SHP77 treated with DMSO at 0.1 percent for 48 hours (cell line): ENCODE data around the gene NTRK2.

ENCODE experiments used
- DNase-seq: peaks from one replicate; lab custom pipeline; 2025; lab: John Stamatoyannopoulos, UW

NTRK2 gene

DNA sequence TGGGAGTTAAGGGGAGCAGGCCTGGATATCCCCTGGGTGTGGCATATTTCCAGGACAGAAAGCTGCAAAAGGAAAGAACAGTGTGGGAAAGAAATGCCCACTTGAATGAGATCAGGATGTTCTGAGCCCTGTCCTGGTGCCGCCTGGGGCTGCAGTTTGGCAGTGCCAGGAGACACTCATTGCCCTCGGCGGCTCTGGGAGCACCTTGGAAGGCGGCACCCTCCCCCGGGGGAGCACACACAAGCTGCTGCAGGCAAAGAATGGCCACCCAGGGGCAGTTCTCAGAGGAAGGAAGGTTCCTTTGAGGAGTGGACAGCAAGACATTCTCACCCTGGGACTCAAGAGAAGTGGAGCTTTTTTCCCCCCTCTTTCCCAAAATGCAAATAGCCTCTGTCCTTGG is 305.3 kb downstream of the NTRK2 start:
- DNase-seq, result no peak

DNA sequence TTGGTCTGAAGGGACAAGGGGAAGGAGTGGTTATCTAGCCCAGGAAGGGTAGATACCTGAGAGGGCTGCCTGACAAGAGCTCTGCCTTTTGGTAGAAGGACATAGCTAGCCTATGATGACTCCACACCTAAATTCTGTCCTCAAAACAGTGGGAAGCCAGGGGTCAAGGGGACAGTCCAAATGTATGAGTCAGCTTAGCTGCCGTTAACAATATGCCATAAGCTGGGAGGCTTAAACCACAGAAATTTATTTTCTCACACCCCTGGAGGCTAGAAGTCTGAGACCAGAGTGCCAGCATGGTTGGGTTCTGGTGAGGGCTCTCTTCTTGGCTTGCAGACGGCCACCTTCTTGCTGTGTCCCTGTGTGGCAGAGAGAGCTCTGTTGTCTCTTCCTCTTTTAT is 306.4 kb downstream of the NTRK2 start:
- DNase-seq, result no peak

DNA sequence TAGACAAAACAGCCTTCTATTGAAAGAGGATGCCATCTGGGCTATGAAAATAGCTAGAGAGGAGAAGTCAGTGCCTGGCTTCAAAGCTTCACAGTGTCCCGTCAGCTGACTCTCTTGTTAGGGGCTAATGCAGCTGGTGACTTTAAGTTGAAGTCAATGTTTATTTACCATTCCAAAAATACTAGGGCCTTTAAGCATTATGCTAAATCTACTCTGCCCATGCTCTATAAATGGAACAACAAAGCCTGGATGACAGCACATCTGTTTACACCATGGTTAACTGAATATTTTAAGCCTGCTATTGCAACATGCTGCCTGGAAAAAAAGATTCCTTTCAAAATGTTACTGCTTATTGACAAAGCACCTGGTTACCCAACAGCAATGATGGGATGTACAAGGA is 309.1 kb downstream of the NTRK2 start:
- no peak for DNase-seq

DNA sequence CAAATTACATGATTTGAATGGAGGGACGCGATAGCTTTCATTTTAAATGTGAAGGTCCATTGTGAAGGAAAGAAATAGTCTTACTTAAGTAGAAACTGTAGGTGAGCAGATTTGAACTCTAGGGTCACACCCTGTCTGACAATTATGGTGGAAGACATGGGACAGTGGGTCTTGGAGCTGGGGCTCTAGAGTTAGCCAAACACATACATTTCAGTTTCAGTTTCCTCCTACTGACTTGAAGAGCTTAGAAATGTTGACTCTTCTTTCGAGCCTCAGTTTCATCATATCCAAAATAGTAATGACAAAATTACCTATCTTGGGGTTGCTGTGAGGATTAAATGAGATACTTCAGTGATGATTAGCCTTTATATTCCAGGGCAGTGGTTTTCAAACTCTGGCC is 314.2 kb downstream of the NTRK2 start:
- DNase-seq, result no peak

DNA sequence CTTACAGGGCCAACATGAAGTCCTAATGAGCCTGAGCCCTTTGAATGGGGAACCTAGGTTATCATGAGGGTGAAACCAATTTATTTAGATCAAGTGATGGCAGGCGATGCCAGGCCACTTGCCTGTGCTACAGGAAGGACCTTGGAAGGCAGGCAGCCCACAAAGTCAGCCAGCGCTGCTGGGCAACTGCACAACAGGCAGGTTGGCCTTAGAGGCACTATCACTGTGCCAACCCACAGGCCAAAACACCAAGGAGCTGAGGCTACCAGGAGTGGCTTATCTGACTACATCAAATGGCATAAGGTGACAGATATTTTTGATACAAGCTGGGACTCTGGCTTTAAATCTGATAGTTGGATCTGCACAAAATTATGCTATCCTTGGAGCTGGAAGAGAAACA is 319.1 kb downstream of the NTRK2 start:
- no peak for DNase-seq

DNA sequence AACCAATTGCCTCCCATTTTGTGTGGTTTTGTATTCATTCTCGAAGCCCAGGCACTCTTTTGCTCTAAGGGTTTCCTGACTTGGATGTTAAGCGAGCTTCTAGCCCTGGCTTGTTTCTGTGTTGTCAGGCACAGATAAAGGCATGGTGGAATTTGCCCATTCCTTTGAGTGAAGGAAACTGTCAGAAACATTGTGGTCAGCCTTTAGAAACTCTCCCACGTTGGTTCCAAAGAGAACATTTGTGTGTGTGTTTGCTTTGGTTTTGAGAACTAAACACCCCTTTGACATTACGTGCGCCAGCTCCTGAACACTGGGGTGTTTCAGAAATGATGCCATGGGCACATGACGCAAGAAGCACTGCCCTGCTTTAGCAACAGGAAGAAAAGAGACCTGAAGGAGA is 320.9 kb downstream of the NTRK2 start:
- DNase-seq, result no peak

DNA sequence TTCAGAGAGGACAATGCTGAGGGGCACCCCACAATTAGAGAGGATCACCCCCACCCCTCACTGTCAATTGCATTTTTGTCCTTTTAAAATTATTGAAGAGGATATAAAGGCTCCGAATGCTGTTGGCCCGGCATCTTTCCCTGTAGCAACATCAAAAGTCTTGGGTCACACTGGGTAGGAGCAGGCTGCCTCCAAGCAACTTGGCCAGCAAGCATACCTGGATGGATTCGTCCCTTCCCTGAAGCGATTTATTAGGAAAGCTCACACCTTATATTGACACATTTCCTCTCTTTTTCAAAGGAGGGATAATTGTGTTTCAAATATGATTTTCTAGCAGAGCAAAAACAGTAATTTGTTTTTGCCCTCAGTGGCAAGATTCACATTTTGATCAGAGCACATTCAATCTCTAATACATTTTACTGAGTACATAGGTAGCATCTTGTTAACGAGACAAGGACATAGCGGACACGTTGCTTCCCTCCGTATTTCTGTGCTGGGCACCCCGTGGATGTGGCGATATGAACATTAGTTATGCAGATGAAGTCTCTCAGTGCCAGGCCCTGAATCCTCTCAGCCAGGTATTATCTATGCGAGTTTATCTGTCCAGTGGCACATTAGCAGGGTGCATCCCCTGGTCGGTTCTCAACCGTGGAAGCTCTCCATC is 321.5 kb downstream of the NTRK2 start:
- no peak for DNase-seq

DNA sequence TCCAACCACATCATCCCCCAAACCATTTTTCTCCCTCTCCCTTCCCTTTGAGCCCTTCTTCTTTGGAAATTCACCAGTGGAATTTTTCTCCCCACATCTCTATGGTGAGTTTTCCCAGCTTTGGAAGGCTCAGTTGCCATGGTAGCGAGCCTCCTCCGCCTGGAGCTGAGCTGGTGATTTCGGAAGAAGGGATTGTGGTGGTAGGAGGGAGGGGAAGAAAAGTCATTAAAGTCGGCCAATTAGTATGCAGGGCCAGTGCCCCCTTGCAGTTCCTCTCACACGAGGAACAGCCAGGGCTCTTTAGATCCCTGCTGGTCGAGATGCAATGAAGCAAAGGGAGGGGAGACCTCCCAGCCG is 322.0 kb downstream of the NTRK2 start:
- no peak for DNase-seq

DNA sequence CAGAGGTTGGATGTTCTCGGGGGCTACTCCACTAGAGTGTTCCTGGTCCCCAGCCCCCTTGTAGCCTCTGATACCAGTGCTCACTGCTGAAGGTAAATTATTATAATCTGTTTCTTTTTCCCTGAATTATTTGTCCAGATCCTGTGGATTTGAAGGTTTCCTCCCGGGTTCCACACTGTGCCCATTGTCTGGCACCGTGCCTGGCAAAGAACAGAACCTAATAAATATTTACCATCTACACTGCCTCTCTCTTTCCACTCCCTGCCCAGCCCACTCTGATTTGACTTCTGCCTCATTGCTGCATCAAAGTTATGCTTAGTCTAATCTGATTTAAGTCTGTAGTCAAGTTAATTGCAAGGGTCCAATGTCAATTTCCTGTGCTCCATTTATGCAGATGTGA is 322.9 kb downstream of the NTRK2 start:
- no peak for DNase-seq

DNA sequence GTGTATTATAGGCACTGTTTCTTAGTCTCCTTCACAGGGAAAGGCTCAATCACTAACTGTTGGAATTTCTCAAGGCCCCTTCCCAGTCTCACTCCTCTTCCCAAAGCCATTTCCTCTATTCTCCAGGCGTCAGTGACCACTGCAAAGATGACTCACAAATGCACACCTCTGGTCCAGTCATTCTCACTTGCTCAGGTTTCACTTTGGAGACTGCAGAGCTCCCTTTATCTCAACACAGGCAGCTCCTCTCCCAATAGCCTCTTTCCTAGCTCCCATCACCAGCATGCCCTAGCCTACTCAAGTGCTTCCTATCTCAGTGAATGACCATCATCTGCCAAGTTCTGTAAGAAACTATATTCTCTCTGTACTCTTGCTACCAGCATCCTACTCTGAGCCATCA is 323.6 kb downstream of the NTRK2 start:
- DNase-seq, result no peak

DNA sequence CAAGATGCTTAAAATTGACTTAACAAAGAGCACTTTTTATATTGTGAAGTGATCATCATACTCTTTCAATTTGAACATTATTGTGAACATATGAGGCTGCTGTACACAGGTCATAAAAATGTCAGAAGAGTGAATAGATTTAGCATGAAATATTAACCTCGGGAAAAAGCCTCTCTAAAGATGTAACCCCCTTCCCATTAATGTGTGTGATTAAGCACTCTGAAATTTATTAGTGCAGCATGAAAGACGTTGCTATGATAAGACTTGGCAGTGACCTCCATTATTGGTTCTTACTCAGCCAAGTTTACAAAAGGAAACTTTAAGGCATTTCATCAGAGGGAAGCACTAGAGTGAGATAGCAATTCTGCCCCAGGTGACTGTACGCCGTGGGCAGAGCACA is 326.5 kb downstream of the NTRK2 start:
- no peak for DNase-seq

DNA sequence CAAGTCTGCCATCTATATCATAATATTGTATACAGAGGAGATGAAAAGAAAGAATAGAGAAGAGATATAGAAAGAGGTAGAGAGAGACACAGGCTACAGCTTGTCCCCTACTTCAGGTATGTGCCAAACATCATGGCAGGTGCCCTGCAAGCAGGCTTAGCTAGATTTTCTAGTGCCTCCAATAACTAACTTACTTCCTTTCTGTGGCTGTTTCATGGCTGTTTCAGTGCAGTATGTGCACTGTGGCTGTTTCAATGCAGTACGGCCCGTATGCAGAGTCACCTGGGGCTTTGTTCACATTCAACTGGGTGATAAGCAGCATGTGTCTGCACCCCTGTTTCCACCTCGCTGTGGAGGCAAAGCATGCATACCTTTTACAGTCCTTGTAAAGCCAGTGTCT is 327.2 kb downstream of the NTRK2 start:
- no peak for DNase-seq

DNA sequence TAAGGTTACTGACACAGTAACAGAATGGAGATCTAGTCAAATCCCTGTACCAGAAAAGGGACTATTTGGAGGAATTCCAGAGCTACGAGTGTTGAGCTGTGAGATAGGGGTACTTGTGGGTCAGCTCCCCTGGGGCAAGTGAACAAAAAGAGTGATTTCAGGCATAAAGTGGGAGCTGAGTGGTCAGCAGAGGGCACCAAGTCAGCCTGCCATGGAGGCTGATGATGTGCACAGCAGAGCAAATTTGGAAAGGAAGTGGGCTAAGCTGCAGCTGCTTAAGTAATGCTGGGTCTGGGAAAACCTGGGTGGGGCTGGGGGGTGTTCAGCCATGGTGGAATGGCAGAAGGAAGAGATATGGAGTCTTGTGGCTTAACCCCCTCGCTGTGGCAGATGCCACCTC is 327.9 kb downstream of the NTRK2 start:
- DNase-seq, result no peak

DNA sequence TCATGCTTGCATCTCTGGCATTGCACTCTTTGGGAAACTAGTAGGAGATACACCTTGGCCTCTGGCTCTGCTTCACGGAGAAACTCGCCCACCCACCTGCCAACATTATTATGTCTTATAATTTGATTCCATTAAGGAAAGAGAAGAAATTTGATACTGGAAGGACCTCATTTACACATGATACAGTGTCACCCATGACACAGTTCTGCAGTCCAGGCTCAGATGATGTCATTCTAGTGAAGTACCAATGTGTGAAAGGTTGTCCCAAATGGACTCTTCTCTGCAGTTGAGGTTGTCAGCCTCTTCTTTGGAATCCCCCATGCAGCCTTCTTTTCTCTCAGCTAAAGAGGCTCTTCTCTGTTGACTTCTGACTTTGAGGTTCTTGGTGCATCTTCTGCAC is 329.1 kb downstream of the NTRK2 start:
- DNase-seq, result no peak

DNA sequence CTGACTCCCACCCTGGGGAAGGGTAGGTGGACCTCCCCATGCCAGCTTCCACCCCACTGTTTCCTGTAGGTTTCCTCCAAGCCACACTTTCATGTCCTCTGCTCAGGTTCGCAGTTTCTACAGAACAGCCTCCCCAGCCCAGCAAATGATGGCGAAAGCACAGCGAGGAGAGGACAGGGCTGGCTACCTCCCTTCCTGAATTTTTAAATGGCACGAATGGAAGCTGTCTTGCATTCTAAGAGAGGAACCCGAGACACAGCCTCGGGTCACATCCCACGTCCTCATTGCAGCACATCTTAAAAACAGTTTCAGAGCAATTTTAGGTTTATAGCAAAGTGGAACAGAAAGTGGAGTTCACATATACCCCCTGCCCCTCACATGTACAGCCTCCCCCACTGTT is 330.3 kb downstream of the NTRK2 start:
- DNase-seq, result no peak

DNA sequence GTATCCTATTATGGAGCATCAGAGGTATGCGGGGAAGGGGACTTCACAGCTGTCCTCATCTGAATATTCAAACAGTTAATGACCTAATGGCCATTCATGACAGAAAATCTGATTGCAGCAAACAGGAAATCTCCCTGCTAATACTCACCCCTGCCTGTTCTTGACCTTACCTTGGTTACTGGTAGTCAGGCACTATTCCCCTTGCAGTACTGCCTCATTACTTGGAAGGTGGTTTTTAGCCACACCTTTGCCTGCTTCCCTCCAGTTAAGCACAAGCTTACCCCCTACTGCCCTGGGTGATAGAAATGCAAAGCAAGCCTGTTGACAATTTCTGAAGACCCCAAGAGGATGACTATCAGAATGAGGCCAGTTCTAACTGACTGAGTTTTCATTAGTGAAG is 332.4 kb downstream of the NTRK2 start:
- no peak for DNase-seq

DNA sequence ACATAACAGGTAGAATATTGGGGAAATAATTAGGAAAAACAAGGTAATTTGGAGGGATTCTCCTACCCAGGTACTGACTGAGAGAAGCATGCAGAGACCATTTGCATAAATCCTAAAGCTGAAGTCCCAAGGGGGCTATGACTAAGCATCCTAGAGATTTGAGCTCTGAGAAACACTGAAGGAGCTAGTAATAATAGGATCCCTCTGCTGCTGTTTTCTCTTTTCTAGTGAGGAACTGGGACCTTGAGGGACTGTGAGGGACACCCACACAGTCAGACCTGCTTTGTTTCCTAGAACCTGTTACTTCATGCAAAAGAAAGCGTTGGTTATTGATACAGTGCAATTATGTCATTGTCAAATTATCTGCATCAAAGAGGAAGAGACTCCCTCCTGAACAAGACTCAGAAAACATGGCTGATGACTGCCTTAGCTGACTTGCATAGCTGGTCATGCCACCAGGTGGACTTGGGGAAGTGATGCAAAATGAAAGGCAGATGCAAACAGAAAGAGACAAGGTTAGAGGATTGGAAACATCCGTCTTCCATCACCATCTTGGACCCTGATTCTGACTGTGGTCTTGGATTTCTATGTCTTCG is 335.4 kb downstream of the NTRK2 start:
- no peak for DNase-seq

DNA sequence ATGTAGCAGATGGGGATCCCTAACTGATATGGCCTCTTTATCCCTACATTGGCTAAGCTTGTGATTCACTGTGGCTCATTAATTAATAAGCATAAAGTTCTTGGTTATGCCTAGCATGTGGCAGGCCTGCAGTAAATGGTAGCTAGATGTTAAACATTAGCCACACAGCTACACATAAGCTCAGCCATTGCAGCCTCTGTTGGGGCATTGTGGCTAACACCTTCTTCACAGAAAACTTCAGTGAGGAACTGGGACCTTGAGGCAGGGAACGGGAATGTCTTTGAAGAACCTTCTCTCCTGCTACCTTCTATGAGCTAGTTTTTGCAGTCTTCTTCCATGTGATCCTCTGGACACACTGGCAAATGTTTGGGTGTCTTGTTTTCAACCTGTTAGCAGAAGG is 338.2 kb downstream of the NTRK2 start:
- DNase-seq, result no peak

DNA sequence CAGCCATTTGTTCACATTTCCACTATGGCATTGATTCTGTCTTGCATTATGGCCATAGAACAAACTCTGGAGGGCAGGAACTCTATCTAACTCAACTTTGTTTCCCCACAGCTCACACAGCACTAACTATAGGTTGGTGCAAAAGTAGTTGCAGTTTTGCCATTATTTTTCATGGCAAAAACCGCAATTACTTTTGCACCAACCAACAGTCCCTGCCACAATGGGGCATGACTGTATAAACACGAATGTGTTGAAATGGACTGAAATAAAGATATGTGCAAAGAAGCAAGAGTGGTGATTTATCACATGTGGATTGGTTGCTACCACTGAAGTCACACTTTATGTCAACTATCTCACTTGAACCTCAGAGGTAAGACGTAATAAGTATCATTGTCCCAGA is 338.7 kb downstream of the NTRK2 start:
- DNase-seq, result no peak

DNA sequence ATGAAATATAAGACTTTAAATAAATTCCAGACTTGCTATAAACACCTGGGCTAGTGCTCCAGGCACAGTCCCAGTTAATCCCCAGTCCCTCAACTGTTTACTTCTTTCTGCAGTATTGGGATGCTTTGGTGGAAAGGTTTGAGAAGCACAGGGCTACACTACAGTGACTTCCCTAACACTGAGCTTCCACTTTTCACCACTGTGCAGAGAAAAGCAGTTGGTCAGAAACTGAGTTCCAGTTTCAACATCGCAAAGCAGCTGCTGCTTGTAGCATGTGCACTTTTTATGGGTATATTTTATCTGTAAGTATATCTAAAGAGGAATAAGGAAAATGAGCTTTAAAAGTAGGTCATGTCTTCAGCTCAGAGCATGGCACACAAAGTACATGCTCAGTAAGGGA is 339.7 kb downstream of the NTRK2 start:
- no peak for DNase-seq

DNA sequence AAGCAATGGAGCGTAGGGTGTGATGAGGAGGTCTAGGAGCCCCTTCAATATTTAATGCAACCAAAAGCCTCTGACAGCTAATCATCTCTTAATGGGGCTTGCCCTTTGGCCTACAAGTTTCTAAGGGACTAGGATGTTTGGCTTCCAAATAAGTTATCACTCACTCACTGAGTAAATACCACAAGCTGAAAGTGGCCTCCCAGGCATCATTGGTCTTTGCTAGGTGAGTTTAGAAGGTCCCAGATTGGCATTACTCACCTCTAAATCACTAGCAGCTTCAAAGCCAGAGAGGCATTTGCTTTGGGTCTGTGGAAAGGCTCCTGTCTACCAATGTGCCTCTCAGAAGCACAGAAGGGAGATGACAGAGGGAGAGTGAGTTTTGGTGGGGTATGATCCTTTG is 344.2 kb downstream of the NTRK2 start:
- no peak for DNase-seq

DNA sequence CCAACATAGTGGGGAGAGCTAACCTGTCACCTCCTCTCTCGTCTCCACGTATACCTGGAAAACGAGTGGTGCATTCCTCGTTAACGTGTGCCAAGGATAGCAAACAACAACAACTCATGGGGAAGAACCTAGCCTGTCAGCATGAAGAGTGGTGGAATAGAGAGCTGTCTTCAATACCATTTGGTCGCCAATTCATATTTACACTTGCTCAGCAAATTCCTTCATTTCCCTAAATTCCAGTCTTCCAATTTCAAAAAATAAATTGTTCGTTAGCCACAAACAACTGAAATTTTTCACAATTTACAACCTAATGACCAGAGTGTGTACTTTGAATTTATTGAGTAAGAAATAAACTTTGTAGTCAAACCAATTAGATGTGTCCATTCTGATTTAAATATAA is 344.8 kb downstream of the NTRK2 start:
- no peak for DNase-seq

DNA sequence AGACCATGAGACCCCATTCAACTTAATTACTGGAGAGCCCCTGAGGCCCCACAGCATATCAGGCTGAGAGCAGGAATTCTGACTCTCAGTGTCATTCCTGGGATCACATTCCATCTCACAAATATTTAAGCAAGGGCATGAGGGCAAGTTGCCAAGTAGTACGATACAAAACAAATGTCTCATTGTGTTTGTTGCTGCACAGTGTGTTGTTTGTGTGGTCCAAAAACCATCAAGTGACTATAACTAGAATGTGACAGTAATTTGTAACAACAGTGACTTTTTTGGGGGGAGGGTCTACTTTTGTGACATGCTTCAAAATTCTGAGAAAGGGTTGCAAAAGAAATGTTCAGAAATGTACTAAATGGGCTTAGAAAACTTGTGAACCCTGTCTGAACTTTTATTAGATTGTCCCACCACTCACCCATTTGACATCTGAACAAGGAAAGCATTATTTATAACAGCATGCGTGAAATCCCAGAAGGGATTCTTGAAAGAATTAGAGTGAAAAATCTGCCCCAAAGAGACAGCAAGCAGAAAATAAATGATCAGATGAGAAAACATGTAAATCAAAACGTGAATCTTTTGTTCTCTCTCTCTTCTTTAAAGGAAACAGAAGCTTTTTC is 347.0 kb downstream of the NTRK2 start:
- DNase-seq, result no peak

DNA sequence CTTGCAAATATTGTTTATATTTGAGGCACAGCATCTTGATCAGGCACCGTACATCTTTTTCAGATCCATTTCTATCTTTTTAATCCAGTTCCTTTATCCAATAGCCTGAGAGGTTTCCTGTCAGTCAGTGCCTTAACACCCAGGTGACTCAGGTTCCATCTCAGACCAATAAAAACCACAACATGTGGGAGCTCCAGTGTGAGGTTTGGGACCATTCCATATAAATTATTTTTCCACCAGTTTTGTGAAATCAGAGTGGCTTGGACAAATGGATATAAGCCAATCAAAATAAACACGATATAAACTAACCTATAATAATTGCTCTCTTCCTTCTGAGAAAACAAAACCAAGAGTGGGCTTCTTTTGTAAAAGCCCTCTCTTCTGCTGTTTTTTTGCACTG is 351.3 kb downstream of the NTRK2 start:
- DNase-seq, result no peak
